Measurements from ENCODE around the gene SLC2A1. TPM values are rescaled to one million over a fixed set of nuclear protein-coding genes. Genes with fewer than 3 reads are reported as not detected.

The SLC2A1 gene
- total RNA-seq, 2 donors from 2014 or later, result 71.6 to 150 TPM

GRCh38 chr1:43002766-43003165, 44.1 kb upstream of the SLC2A1 start:
- H3K27ac ChIP-seq, result no peak overlapping the region
- H3K4me1 ChIP-seq, result no peaks in the 10 kb centered on the region
- no peaks in the 10 kb centered on the region for H3K36me3 ChIP-seq
- peaks cover 4% of the 10 kb centered on the region for H3K27me3 ChIP-seq
- intact Hi-C loops (cut with DNase I), result no loop called here
- no peak for DNase-seq
- no peak overlapping the region for H3K4me3 ChIP-seq
- H3K9ac ChIP-seq (ENCODE audit: low read depth in 2 of 2, low read length in 2 of 2), result no peak overlapping the region
- TF ChIP-seq CTCF (IDR thresholded peaks at IDR 0.05), result no peak
- H3K9me3 ChIP-seq, result no peaks in the 10 kb centered on the region

- Histone ChIP-seq H3K4me1 (no peaks in the 10 kb centered on the region), H3K27me3 (no peaks in the 10 kb centered on the region), H3K9me3 (no peaks in the 10 kb centered on the region), H3K27ac (no peak overlapping the region), H3K9ac (ENCODE audit: low read depth in 2 of 2, low read length in 2 of 2) (no peak overlapping the region), H3K36me3 (no peaks in the 10 kb centered on the region), H3K4me3 (no peak overlapping the region)
- no peak for TF ChIP-seq CTCF (IDR thresholded peaks at IDR 0.05)
- intact Hi-C loops (cut with DNase I), result no loop called here
- DNase-seq, result no peak
These were observed 43.4 kb upstream of the SLC2A1 start for GRCh38 chr1:43002116-43002515.

GRCh38 chr1:43001434-43001833, 42.8 kb upstream of the SLC2A1 start:
- no peak for DNase-seq
- H3K27ac ChIP-seq, result no peak overlapping the region
- H3K9ac ChIP-seq (ENCODE audit: low read depth in 2 of 2, low read length in 2 of 2), result no peak overlapping the region
- no peak for TF ChIP-seq CTCF (IDR thresholded peaks at IDR 0.05)
- no peaks in the 10 kb centered on the region for H3K27me3 ChIP-seq
- intact Hi-C loops (cut with DNase I), result no loop called here
- no peaks in the 10 kb centered on the region for H3K4me1 ChIP-seq
- H3K36me3 ChIP-seq, result no peaks in the 10 kb centered on the region
- H3K9me3 ChIP-seq, result no peaks in the 10 kb centered on the region
- H3K4me3 ChIP-seq, result no peak overlapping the region

GRCh38 chr1:43000271-43000670, 41.6 kb upstream of the SLC2A1 start:
- intact Hi-C loops (cut with DNase I), result no loop called here
- no peak for TF ChIP-seq CTCF (IDR thresholded peaks at IDR 0.05)
- no peaks in the 10 kb centered on the region for H3K4me1 ChIP-seq

GRCh38 chr1:42999308-42999707, 40.6 kb upstream of the SLC2A1 start:
- Histone ChIP-seq H3K9me3 (no peaks in the 10 kb centered on the region), H3K9ac (ENCODE audit: low read depth in 2 of 2, low read length in 2 of 2) (no peak overlapping the region), H3K4me3 (no peak overlapping the region), H3K36me3 (no peaks in the 10 kb centered on the region), H3K4me1 (no peaks in the 10 kb centered on the region), H3K27ac (no peak overlapping the region), H3K27me3 (no peaks in the 10 kb centered on the region)
- no peak for DNase-seq
- intact Hi-C loops (cut with DNase I), result no loop called here
- TF ChIP-seq CTCF (IDR thresholded peaks at IDR 0.05), result no peak

More at GRCh38 chr1:43000271-43000670, 41.6 kb upstream of the SLC2A1 start:
- Histone ChIP-seq H3K4me3 (no peak overlapping the region), H3K9ac (ENCODE audit: low read depth in 2 of 2, low read length in 2 of 2) (no peak overlapping the region), H3K36me3 (no peaks in the 10 kb centered on the region), H3K27ac (no peak overlapping the region), H3K27me3 (no peaks in the 10 kb centered on the region), H3K9me3 (no peaks in the 10 kb centered on the region)
- no peak for DNase-seq

GRCh38 chr1:42998386-42998785, 39.7 kb upstream of the SLC2A1 start:
- intact Hi-C loops (cut with DNase I), result no loop called here
- H3K36me3 ChIP-seq, result no peaks in the 10 kb centered on the region
- no peaks in the 10 kb centered on the region for H3K27me3 ChIP-seq
- no peaks in the 10 kb centered on the region for H3K4me1 ChIP-seq
- H3K4me3 ChIP-seq, result no peak overlapping the region
- TF ChIP-seq CTCF (IDR thresholded peaks at IDR 0.05), result no peak
- DNase-seq, result no peak
- no peak overlapping the region for H3K9ac ChIP-seq (ENCODE audit: low read depth in 2 of 2, low read length in 2 of 2)
- H3K9me3 ChIP-seq, result no peaks in the 10 kb centered on the region
- no peak overlapping the region for H3K27ac ChIP-seq

Measured in colonic mucosa (tissue), 4 donors.